NB4 (cell line): ENCODE measurements around the gene BPGM.

ENCODE experiments used
- CTCF ChIP-seq: IDR thresholded peaks from one replicate; pipeline ENCODE4 v1.5.1; 2012; ENCODE audit warnings: low read depth, low read length
- MAX ChIP-seq: IDR thresholded peaks from 2 replicates; pipeline ENCODE4 v1.6.1; 2011; ENCODE audit warnings: low read depth, low read length
- MYC ChIP-seq: IDR thresholded peaks from 2 replicates; pipeline ENCODE4 v1.6.1; 2011; ENCODE audit warnings: low read depth, low read length
- POLR2A ChIP-seq: IDR thresholded peaks from 2 replicates; pipeline ENCODE4 v1.6.1; 2011; ENCODE audit warnings: mild to moderate bottlenecking; ENCODE audit not compliant: insufficient read length; ENCODE audit errors: extremely low read depth

- TF ChIP-seq CTCF (no peak), POLR2A (no peak), MYC (no peak), MAX (no peak)
Observed at GRCh38 chr7:134720091-134720935, 73.7 kb downstream of the BPGM start.
